Suprapubic skin (tissue), 4 donors: ENCODE measurements around the gene TBC1D14.

ENCODE experiments used
- CTCF ChIP-seq, 2 donors: fragments of 200-600 bp in 1 of 2; fragments of 450-650 bp in 1 of 2; sonication (generic) in 1 of 2; IDR thresholded peaks; one replicate each; pipeline ENCODE4 v1.5.1; 2016 to 2019; ENCODE audit warnings: antibody characterized with exemption in 2 of 2, mild to moderate bottlenecking in 1 of 2, moderate library complexity in 1 of 2
- POLR2A ChIP-seq, 2 donors: fragments of 450-650 bp; IDR thresholded peaks; one replicate each; pipeline ENCODE4 v1.6.1; 2017; ENCODE audit warnings: antibody characterized with exemption in 2 of 2, mild to moderate bottlenecking in 2 of 2, moderate library complexity in 2 of 2
- POLR2AphosphoS5 ChIP-seq, 3 donors: sonication (generic); formaldehyde crosslinking; IDR thresholded peaks; one replicate each; pipeline ENCODE4 v1.6.1; 2017; ENCODE audit warnings: antibody characterized with exemption in 3 of 3

- TF ChIP-seq POLR2AphosphoS5 (IDR thresholded peaks at IDR 0.05) (no peak), CTCF (IDR thresholded peaks at IDR 0.05) (no peak), POLR2A (IDR thresholded peaks at IDR 0.05) (no peak)
These were observed 39.7 kb upstream of the TBC1D14 start for GRCh38 chr4:6869944-6870343.
